DOHH2 (cell line): ENCODE measurements around the gene FAM234B.

Experiments used
- H3F3A ChIP-seq: fragments of 200-600 bp; sonication (generic), shearing (Covaris generic); 2 replicates; pipeline ENCODE4 v1.6.0; 2016; ENCODE audit warnings: antibody characterized with exemption, mild to moderate bottlenecking; ENCODE audit not compliant: control insufficient read depth, insufficient read depth
- H3K27ac ChIP-seq: fragments of 200-600 bp; sonication (generic); 2 replicates; pipeline ENCODE4 v1.5.1; 2014; ENCODE audit warnings: low read depth, mild to moderate bottlenecking, low read length, moderate library complexity
- H3K27me3 ChIP-seq: fragments of 200-600 bp; sonication (generic); 2 replicates; pipeline ENCODE4 v1.6.1; 2014; ENCODE audit warnings: mild to moderate bottlenecking, low read length, mixed read lengths; ENCODE audit not compliant: control insufficient read depth
- H3K36me3 ChIP-seq: fragments of 200-600 bp; sonication (generic); 2 replicates; pipeline ENCODE4 v1.6.1; 2014; ENCODE audit warnings: mild to moderate bottlenecking, low read length, moderate library complexity, mixed read lengths; ENCODE audit not compliant: control insufficient read depth
- H3K4me1 ChIP-seq: fragments of 200-600 bp; sonication (generic); 2 replicates; pipeline ENCODE4 v1.6.1; 2014; ENCODE audit warnings: mild to moderate bottlenecking, low read length, mixed read lengths; ENCODE audit not compliant: control insufficient read depth
- H3K4me2 ChIP-seq: fragments of 200-600 bp; sonication (generic); 2 replicates; pipeline ENCODE4 v1.6.0; 2014; ENCODE audit warnings: mild to moderate bottlenecking, low read length, moderate library complexity
- H3K4me3 ChIP-seq: fragments of 200-600 bp; sonication (generic); 2 replicates; pipeline ENCODE4 v1.5.1; 2014; ENCODE audit warnings: mild to moderate bottlenecking, low read length, mixed read lengths
- H3K79me2 ChIP-seq: fragments of 200-600 bp; sonication (generic); 2 replicates; pipeline ENCODE4 v1.6.1; 2014; ENCODE audit warnings: mild to moderate bottlenecking, low read length, mixed read lengths; ENCODE audit not compliant: control insufficient read depth
- H3K9me2 ChIP-seq: fragments of 200-600 bp; sonication (generic); replicated peaks from 2 replicates; pipeline ENCODE4 v1.6.1; 2014; ENCODE audit warnings: mild to moderate bottlenecking, low read length, mixed read lengths; ENCODE audit not compliant: control insufficient read depth
- H3K9me3 ChIP-seq: fragments of 200-600 bp; sonication (generic); 2 replicates; pipeline ENCODE4 v1.6.1; 2014; ENCODE audit warnings: antibody characterized with exemption, low read length, mixed read lengths; ENCODE audit not compliant: control insufficient read depth, insufficient read depth
- H4K20me1 ChIP-seq: fragments of 200-600 bp; sonication (generic); 2 replicates; pipeline ENCODE4 v1.6.0; 2014; ENCODE audit warnings: low read depth, mild to moderate bottlenecking, antibody characterized with exemption, low read length, moderate library complexity; ENCODE audit not compliant: control insufficient read depth, insufficient read depth
- CTCF ChIP-seq: fragments of 200-600 bp; sonication (generic); IDR thresholded peaks from one replicate; pipeline ENCODE4 v1.5.1; 2014; ENCODE audit warnings: antibody characterized with exemption, mild to moderate bottlenecking, low read depth, low read length; ENCODE audit not compliant: poor library complexity, severe bottlenecking
- EZH2phosphoT487 ChIP-seq: fragments of 200-600 bp; sonication (generic); IDR thresholded peaks from 2 replicates; pipeline ENCODE4 v1.6.1; 2017; ENCODE audit warnings: borderline replicate concordance, mild to moderate bottlenecking, antibody characterized with exemption, low read length, moderate library complexity, mixed read lengths

FAM234B gene

GRCh38 chr12:13124656-13125505 lies 80.7 kb downstream of the FAM234B start:
- Histone ChIP-seq H3K36me3 (no peaks in the 10 kb centered on the region), H3K4me3 (no peak overlapping the region), H3K4me1 (no peaks in the 10 kb centered on the region), H3K79me2 (no peaks in the 10 kb centered on the region), H3K27me3 (peaks cover 7% of the 10 kb centered on the region; the same call in 1 of the 2 replicates), H3K9me2 (no peaks in the 10 kb centered on the region), H3K27ac (no peak overlapping the region), H3F3A (no peaks in the 10 kb centered on the region), H3K4me2 (no peak overlapping the region), H4K20me1 (no peaks in the 10 kb centered on the region), H3K9me3 (no peaks in the 10 kb centered on the region)
- TF ChIP-seq EZH2phosphoT487, result no peak
- no peak for TF ChIP-seq CTCF

- Histone ChIP-seq H3K9me2 (no peaks in the 10 kb centered on the region), H3K36me3 (no peaks in the 10 kb centered on the region), H3K4me1 (no peaks in the 10 kb centered on the region), H3K4me2 (no peak overlapping the region), H3K9me3 (no peaks in the 10 kb centered on the region), H3F3A (no peaks in the 10 kb centered on the region), H3K79me2 (no peaks in the 10 kb centered on the region), H3K27ac (no peak overlapping the region), H3K4me3 (no peak overlapping the region), H3K27me3 (peaks cover 5% of the 10 kb centered on the region; the same call in 1 of the 2 replicates), H4K20me1 (no peaks in the 10 kb centered on the region)
- TF ChIP-seq EZH2phosphoT487 (no peak), CTCF (no peak)
Measured at GRCh38 chr12:13125996-13126395, 81.8 kb downstream of the FAM234B start.

GRCh38 chr12:13126494-13126893 lies 82.3 kb downstream of the FAM234B start:
- Histone ChIP-seq H3K9me3 (no peaks in the 10 kb centered on the region), H4K20me1 (no peaks in the 10 kb centered on the region), H3K4me2 (no peak overlapping the region), H3K4me3 (no peak overlapping the region), H3K36me3 (no peaks in the 10 kb centered on the region), H3K27ac (no peak overlapping the region), H3K9me2 (no peaks in the 10 kb centered on the region), H3K79me2 (no peaks in the 10 kb centered on the region), H3K27me3 (peaks cover 5% of the 10 kb centered on the region; the same call in 1 of the 2 replicates), H3F3A (no peaks in the 10 kb centered on the region), H3K4me1 (no peaks in the 10 kb centered on the region)
- no peak for TF ChIP-seq CTCF
- no peak for TF ChIP-seq EZH2phosphoT487
